NOMO-1 treated with DMSO at 0.1 percent for 48 hours (cell line): ENCODE results near the gene HBG2.
A peak's percentile ranks its signal among the peaks of the same experiment; 100 is the strongest.
"Not testable (repeated sequence)": the region's sequence is repeated elsewhere in the genome, so short reads cannot be mapped to it uniquely, and the experiment has no call there.

Experiments
- DNase-seq: peaks from one replicate; lab custom pipeline; 2025; ENCODE audit not compliant: unreplicated experiment; lab: John Stamatoyannopoulos, UW

Gene HBG2

GRCh38 chr11:5282628-5283027 is 28.0 kb upstream of the HBG2 start:
- DNase-seq = no peak

- DNase-seq = no peak
Measured at GRCh38 chr11:5281596-5281995, 27.0 kb upstream of the HBG2 start.

GRCh38 chr11:5280582-5281102 is 26.1 kb upstream of the HBG2 start:
- peak; percentile 65 for DNase-seq

- no peak for DNase-seq
Measured at GRCh38 chr11:5279471-5280090, 25.0 kb upstream of the HBG2 start.

GRCh38 chr11:5277807-5278382 is 23.3 kb upstream of the HBG2 start:
- DNase-seq = no peak

GRCh38 chr11:5276697-5277096 is 22.1 kb upstream of the HBG2 start:
- no peak for DNase-seq

- no peak for DNase-seq
Measured at GRCh38 chr11:5275369-5276110, 21.0 kb upstream of the HBG2 start.

- no peak for DNase-seq
Measured at GRCh38 chr11:5274395-5274794, 19.8 kb upstream of the HBG2 start.

- DNase-seq = no peak
Measured at GRCh38 chr11:5272395-5273017, 17.9 kb upstream of the HBG2 start.

GRCh38 chr11:5269715-5270147 is 15.2 kb upstream of the HBG2 start, which contains the start of gene HBE1:
HBE1 (minus strand) TSS chr11:5269945; CDS start chr11:5269890, 55 bp downstream.
- DNase-seq = no peak

- DNase-seq = no peak
Measured at GRCh38 chr11:5267033-5267563, 12.5 kb upstream of the HBG2 start.

- DNase-seq = no peak
Measured at GRCh38 chr11:5266609-5267008, 12.0 kb upstream of the HBG2 start.

- DNase-seq = no peak
Measured at GRCh38 chr11:5265832-5266231, 11.3 kb upstream of the HBG2 start.

GRCh38 chr11:5258543-5259262 is 4.1 kb upstream of the HBG2 start:
- DNase-seq = no peak

GRCh38 chr11:5257296-5257695 is 2.7 kb upstream of the HBG2 start:
- DNase-seq = no peak

GRCh38 chr11:5254023-5254422 is 558 bp downstream of the HBG2 start:
- not testable (repeated sequence) for DNase-seq

- DNase-seq = not testable (repeated sequence)
Measured at GRCh38 chr11:5253440-5253839, 1.1 kb downstream of the HBG2 start.

GRCh38 chr11:5252919-5253265 is 1.7 kb downstream of the HBG2 start:
- DNase-seq = no peak

GRCh38 chr11:5252192-5252918 is 2.2 kb downstream of the HBG2 start:
- no peak for DNase-seq

- DNase-seq = no peak
Measured at GRCh38 chr11:5251746-5252145, 2.8 kb downstream of the HBG2 start.
